Subcutaneous abdominal adipose tissue (tissue), 5 donors: ENCODE results near the gene PAK2.
"Not testable (repeated sequence)": the region's sequence is repeated elsewhere in the genome, so short reads cannot be mapped to it uniquely, and the experiment has no call there.

ENCODE experiments used
- H3K27ac ChIP-seq: one replicate; pipeline ENCODE4 v1.7.0; 2013; ENCODE audit warnings: low read depth, mild to moderate bottlenecking, inconsistent platforms, low read length, moderate library complexity
- H3K27me3 ChIP-seq, 5 donors: one replicate each; pipeline ENCODE4 v1.7.0; 2013; ENCODE audit warnings: low read length in 5 of 5, inconsistent platforms in 1 of 5; ENCODE audit not compliant: control insufficient read depth in 5 of 5, insufficient read depth in 4 of 5
- H3K36me3 ChIP-seq, 5 donors: one replicate each; pipeline ENCODE4 v1.7.0; 2013; ENCODE audit warnings: low read length in 5 of 5; ENCODE audit not compliant: control insufficient read depth in 5 of 5, insufficient read depth in 5 of 5
- H3K4me1 ChIP-seq, 5 donors: one replicate each; pipeline ENCODE4 v1.7.0; 2013; ENCODE audit warnings: low read length in 5 of 5, mild to moderate bottlenecking in 3 of 5, moderate library complexity in 1 of 5; ENCODE audit not compliant: control insufficient read depth in 5 of 5, insufficient read depth in 5 of 5
- H3K4me3 ChIP-seq, 5 donors: one replicate each; pipeline ENCODE4 v1.7.0; 2013; ENCODE audit warnings: low read length in 5 of 5, low read depth in 1 of 5
- H3K9ac ChIP-seq, 5 donors: one replicate each; pipeline ENCODE4 v1.7.0; 2013; ENCODE audit warnings: low read length in 5 of 5, mild to moderate bottlenecking in 4 of 5, moderate library complexity in 3 of 5
- H3K9me3 ChIP-seq, 5 donors: one replicate each; pipeline ENCODE4 v1.7.0; 2013; ENCODE audit warnings: low read length in 5 of 5; ENCODE audit not compliant: control insufficient read depth in 5 of 5
- donor health status: healthy.
- donor health status: healthy.
- donor health status: healthy.
- donor health status: healthy.
- donor health status: healthy.

Gene PAK2

DNA sequence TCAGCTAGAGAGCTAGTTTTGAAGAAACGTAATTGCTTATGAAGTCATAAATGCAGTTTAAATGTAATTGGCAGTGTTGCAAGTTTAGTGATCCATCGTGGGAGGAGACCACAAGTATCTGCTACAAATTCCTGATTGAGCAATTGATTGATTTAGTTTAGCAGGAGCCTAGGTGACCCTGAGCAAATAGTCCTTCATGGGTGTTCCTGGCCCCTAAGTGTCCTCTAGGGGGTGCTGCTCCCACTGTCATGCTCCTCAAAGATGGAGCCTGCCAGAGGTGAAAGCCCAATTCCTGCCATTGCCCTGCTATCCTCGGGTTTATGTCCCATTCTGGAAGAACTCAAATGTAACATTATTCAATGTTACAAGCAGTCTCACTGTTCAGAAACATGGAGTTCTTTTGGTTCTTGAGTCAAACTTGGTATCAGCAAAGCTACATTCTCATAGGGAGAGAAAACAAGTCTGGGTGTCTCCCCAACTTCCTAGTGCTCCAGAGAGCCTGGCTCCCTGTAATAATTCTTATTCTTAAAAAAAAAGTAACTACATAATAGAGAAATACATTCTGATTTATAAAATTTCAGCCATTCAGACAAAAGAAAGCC lies 98.3 kb downstream of the PAK2 start:
- H3K4me1 ChIP-seq = peaks cover 0 to 2% (median 0%) of the 10 kb centered on the region in 5 donors
- no peak overlapping the region for H3K4me3 ChIP-seq
- peaks cover 0 to 1% (median 0%) of the 10 kb centered on the region in 5 donors for H3K36me3 ChIP-seq
- no peaks in the 10 kb centered on the region for H3K9me3 ChIP-seq
- H3K27me3 ChIP-seq = no peaks in the 10 kb centered on the region
- H3K27ac ChIP-seq = no peak overlapping the region
- no peak overlapping the region for H3K9ac ChIP-seq

DNA sequence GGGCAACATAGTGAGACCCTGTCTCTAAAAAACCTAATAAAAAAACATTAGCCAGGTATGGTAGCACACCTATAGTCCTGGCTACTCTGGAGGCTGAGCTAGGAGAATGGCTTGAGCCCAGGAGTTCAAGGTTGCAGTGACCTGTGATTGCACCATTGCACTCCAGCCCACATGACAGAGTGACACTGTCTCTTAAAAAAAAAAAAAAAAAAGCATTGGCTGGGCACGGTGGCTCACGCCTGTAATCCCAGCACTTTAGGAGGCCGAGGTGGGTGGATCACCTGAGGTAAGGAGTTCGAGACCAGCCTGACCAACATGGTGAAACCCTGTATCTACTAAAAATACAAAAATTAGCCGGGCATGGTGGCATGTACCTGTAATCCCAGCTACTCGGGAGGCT lies 99.7 kb downstream of the PAK2 start:
- H3K9ac ChIP-seq, H3K4me1 ChIP-seq, H3K4me3 ChIP-seq, H3K36me3 ChIP-seq, H3K27ac ChIP-seq, H3K9me3 ChIP-seq, H3K27me3 ChIP-seq: not testable (repeated sequence)

DNA sequence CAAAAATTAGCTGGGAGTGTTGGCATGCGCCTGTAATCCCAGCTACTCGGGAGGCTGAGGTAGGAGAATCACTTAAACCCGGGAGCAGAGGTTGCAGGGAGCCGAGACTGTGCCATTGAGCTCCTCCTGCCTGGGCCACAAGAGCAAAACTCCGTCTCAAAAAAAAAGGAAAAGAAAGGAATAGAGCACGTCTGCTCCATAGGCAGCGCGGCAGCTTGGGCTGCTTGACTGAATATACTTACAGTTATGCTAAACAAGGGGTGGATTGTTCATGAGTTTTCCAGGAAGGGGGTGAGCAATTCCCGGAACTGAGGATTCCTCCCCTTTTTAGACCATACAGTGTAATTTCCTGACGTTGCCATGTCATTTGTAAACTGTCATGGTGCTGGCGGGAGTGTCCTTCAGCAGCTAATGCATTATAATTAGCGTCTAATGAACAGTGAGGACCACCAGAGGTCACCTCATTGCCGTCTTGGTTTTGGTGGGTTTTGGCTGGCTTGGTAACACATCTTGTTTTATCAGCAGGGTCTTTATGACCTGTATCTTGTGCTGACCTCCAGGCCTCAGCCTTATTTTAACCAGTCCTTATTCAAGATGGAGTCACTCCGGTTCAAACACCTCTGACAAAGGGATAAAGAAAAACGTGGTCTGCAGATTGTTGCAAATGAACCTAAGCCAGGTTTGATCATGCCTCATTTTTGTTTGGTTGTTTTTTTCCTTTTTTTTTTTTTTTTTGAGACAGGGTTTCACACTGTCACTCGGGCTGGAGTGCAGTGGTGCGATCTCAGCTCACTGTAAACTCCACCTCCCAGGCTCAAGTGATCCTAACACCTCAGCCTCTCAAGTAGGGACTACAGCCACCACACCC lies 103.1 kb downstream of the PAK2 start:
- Histone ChIP-seq H3K9ac (no peak overlapping the region), H3K27me3 (no peaks in the 10 kb centered on the region), H3K36me3 (no peaks in the 10 kb centered on the region), H3K27ac (no peak overlapping the region), H3K4me3 (no peak overlapping the region), H3K9me3 (no peaks in the 10 kb centered on the region), H3K4me1 (peaks cover 0 to 2% (median 0%) of the 10 kb centered on the region in 5 donors)

DNA sequence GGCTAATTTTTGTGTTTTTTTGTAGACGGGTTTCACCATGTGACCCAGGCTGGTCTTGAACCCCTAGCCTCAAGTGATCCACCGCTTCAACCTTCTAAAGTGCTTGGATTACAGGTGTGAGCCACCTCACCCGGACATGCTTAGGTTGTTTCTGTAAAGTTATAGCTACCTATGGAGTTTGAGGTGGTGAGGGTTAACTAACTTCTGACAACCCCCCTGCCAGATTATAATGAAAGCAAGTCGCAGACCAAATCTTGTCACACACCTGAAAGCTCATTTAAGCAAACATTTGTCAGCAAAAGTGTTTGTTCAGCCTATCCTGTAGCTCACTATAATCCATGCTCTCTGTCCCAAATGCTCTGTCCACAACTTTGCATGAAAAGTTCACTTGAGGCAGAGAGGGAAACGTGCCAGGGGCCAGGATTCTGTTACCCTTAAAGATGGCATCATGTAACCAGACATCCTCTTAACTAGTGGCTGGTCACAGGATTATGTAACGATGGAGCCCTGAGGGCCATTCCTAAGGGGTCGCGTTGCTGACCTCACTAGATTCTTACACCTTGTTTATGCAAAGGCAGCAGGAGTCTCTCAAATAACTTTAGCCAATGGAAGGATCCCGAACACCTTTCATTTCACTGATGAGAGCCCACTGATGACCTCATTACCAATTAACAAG lies 103.9 kb downstream of the PAK2 start:
- Histone ChIP-seq H3K27me3 (no peaks in the 10 kb centered on the region), H3K9ac (no peak overlapping the region), H3K4me3 (no peak overlapping the region), H3K4me1 (no peaks in the 10 kb centered on the region), H3K36me3 (no peaks in the 10 kb centered on the region), H3K9me3 (no peaks in the 10 kb centered on the region), H3K27ac (no peak overlapping the region)

DNA sequence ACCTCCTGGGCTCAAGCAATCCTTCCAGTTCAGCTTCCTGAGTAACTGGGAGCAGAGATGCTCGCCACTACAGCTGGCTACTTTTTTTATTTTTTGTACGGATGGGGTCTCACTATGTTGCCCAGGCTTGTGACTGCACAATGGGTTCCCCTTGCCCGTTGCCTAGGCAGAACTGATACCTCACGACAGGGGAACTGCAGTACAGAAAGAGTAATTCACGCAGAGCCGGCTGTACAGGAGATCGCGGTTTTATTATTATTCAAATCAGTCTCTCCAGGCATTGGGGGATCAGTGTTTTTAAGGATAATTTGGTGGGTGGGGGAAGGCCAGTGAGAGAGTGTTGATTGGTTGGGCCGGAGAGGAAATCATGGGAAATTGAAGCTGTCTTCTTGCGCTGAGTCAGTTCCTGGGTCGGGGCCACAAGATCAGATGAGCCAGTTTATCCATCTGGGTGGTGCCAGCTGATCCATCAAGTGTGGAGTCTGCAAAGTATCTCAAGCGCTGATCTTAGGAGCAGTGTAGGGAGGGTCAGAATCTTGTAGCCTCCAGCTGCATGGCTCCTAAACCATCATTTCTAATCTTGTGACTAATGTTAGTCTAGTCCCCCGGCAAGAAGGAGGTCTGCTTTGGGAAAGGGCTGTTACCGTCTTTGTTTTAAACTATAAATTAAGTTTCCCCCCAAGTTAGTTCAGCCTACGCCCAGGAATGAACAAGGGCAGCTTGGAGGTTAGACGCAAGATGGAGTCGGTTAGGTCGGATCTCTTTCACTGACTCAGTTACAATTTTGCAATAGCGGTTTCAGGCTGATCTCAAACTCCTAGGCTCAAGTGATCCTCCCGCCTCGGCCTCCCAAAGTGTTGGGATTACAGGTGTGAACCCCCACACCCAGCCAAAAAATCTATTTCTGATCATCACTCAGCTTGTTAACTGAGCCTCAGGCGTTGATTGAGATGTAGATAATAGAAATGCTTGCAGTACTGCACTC lies 104.9 kb downstream of the PAK2 start:
- not testable (repeated sequence) for H3K9me3 ChIP-seq, H3K9ac ChIP-seq, H3K4me1 ChIP-seq, H3K27me3 ChIP-seq, H3K36me3 ChIP-seq, H3K27ac ChIP-seq, H3K4me3 ChIP-seq

DNA sequence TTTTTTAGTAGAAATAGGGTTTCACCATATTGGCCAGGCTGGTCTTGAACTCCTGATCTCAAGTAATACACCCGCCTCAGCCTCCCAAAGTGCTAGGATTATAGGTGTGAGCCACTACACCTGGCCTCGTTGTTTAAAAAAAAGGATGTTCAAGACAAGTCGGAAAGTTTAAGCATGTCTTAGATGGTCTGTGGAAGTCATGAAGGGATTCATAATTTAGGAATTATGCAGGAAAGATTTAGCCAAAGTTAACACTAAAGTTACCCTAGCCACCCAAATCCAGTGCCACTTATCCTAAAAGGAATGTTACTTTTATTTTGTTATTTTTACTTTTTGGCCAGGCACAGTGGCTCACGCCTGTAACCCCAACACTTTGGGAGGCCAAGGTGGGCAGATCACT lies 108.7 kb downstream of the PAK2 start:
- H3K27me3 ChIP-seq, H3K36me3 ChIP-seq, H3K9me3 ChIP-seq, H3K4me1 ChIP-seq, H3K9ac ChIP-seq, H3K27ac ChIP-seq, H3K4me3 ChIP-seq: not testable (repeated sequence)

DNA sequence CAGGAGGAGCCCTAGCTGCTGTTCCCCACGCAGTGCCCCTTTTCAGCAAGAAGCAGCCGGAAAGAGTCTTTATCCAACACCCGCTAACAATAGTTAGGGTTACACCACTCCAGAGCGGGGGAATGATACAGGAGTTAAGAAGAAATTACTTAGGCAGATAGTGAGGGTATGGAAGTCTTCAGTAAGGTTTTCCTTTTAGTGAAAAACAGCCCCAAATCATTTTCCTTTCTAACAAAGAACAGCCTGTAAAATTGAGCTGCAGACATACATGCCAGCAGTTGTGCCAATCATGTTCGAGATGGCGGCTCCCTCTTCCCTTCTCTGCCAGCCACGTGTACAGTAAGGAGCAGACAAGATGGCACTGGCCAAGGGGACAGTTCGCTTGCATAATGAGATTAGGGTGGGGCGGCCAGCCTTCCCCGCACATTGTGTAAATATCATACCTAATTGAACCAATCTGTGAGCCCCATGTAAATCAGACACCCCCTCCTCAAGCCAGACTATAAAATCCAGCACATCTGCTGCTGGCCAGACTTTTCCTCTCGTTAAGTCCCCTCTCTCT lies 109.6 kb downstream of the PAK2 start:
- H3K27ac ChIP-seq = no peak overlapping the region
- no peak overlapping the region for H3K4me3 ChIP-seq
- peaks cover 0 to 2% (median 0%) of the 10 kb centered on the region in 5 donors for H3K9me3 ChIP-seq
- H3K27me3 ChIP-seq = peaks cover 0 to 2% (median 0%) of the 10 kb centered on the region in 5 donors
- no peaks in the 10 kb centered on the region for H3K4me1 ChIP-seq
- H3K36me3 ChIP-seq = no peaks in the 10 kb centered on the region
- H3K9ac ChIP-seq = no peak overlapping the region

DNA sequence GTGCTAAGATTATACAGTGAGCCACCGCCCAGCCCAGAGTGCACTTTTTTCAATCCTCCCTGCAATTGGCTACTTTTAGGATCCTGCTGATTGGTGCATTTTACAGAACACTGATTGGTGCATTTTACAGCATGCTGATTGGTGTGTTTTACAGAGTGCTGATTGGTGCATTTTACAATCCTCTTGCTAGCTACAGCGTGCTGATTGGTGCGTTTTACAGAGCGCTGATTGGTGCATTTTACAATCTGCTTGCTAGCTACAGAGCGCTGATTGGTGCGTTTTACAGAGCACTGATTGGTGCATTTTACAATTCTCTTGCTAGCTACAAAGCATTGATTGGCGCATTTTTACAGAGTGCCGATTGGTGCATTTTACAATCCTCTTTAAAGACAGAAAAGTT lies 123.3 kb downstream of the PAK2 start:
- H3K27ac ChIP-seq, H3K9ac ChIP-seq, H3K9me3 ChIP-seq, H3K4me1 ChIP-seq, H3K36me3 ChIP-seq, H3K4me3 ChIP-seq, H3K27me3 ChIP-seq: not testable (repeated sequence)

DNA sequence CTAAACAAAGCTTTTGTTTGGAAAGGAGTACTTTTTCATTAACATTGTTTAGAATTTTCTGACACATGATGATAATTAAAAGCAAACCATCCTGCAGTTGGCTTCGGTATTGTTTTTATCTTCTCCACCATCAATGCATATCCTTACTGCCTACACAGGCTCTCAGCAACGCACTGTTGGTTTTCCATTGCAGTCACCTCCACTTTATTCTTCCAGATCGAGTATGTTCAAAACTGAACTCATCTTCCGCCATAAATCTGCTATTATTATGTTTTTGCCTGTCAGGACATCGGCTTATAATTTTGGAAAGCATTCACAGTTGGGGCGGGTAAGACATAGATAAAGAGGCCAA lies 127.5 kb downstream of the PAK2 start:
- Histone ChIP-seq H3K27ac (peak overlapping the region; percentile 87), H3K27me3 (no peaks in the 10 kb centered on the region), H3K4me1 (peaks cover 5 to 27% (median 18%) of the 10 kb centered on the region in 5 donors), H3K36me3 (no peaks in the 10 kb centered on the region), H3K9ac (peak overlapping the region; percentile 66 to 89 (median 77)), H3K4me3 (peak overlapping the region; percentile 68 to 95 (median 92)), H3K9me3 (no peaks in the 10 kb centered on the region)
